HS-27A (cell line): Measurements from ENCODE around the gene LRRC47.

Experiments used
- DNase-seq: peaks from one replicate; pipeline ENCODE4 v3.0.0-alpha.2; 2012; ENCODE audit warnings: low read depth, missing footprints

The LRRC47 gene

DNA sequence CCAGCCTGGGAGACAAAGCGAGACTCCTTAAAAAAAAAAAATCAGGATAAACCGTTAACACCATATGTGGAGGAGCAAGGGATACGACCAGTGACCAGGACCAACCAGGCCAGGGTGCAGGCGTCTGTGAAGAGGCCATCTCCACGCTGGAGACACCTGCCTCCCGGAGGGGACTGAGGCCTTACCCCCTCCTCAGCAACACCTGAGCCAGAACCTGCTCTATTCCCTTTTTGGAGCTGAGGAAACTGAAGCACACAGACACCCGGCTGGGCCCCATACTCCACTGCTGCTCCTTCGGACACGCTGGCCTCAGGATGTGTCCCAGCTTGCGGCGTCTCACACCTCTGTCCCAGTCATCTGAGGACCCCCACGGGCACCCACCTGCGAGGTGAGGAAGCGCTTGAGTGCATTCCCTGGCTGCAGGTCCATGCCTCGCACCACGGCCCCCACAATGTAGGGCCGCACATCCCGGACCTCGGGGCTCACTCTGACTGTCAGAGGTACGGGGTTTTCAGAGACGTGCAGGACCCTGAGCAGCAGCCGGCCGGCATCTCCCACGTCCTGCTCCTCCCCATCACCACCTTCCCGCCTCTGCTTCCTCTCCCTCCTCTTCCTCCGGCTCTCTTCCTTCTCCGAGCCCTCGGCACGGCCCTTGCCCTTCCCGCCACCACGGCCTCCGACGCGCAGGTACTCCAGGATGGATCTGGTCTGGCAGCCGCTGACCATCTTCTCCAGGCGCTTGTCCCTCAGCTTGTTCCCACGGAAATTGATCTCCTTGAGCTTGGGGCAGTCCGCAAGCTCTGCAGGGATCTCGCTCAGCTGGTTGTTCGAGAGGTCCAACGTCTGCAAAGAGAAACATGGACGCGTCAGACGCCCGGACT lies 9.6 kb downstream of the LRRC47 start:
- no peak for DNase-seq

DNA sequence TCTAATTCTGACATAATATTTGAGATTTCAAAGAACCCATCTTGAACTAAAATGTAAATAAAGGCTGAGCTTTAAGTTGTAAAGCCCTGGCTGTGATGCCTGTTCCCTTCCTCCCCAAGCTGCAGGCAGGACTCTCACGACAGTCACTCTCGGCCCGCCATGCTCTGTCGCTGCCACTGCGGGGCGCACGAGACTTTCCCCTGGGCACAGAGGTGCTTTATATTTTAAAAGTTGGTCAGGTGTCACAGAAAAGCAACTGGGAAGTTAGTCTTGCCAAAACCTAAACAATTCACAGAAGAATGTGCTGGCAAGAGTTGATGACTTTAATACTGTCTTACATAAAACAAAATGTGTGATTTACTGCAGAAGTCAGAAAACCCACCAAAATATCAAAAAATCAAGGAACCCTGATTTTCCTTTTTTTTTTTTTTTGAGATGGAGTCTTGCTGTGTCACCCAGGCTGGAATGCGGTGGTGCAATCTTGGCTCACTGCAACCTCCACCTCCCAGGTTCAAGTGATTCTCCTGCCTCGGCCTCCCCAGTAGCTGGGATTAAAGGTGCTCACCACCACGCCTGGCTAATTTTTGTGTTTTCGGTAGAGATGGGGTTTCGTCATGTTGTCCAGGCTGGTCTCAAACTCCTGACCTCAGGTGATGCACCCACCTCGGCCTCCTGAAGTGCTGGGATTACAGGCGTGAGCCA lies 10.7 kb downstream of the LRRC47 start:
- no peak for DNase-seq

DNA sequence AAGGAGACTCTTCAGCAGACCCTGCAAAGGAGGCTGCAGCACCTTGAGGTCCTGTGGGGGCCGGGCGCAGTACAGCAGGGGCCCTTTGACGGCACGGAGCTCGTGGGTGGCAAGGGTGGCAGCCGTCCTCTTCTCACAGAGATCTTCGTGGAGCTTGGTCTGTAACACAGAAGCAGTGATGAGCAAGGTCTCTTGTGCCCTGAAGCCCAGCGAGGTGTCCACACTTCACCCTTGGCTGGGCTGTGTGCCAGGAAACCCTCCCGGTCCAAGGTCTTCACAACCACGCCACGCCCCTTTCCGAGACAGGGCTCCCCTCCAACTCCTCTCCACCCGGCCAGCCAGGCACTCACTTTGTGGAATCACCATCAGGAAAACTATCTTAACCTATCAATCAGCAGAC lies 11.3 kb downstream of the LRRC47 start:
- no peak for DNase-seq

DNA sequence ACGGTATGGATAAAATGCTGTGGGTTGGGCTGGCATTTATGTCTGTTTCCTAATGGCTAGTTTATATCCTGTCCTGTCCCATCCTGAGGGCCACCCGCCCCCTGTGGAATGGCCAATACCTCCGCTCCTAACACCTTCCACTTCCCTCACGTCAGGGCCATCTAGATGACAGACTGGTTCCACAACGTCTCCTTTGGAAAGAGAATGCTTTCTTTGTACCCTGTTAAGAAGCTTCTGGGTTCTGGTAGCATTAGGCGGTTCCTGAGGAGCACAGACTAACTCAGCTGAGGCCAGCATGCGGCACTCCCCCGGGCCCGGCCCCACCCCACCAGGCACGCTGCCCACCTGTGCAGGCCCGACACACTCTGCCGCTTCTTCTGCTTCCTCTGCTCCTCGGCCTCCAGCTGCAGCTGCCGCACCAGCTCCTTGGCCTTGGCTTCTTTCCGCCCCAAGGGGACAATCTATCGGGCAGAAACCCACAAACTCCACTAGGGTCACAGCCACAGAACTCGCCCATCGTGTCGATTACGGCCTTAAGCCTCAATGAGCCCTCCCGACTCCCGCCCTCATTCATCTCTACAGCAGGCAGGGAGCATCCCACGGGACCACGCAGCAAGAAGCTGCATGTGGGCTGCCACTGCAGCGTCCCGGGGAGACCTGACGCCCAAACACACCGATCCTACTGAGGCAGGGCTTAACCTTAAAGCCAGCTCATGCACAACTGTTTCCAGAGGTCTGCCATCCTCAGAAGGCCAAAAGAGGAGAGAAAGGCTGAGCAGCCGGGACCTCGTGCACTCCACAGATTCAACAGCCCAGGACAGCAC lies 12.4 kb downstream of the LRRC47 start:
- DNase-seq, result no peak

DNA sequence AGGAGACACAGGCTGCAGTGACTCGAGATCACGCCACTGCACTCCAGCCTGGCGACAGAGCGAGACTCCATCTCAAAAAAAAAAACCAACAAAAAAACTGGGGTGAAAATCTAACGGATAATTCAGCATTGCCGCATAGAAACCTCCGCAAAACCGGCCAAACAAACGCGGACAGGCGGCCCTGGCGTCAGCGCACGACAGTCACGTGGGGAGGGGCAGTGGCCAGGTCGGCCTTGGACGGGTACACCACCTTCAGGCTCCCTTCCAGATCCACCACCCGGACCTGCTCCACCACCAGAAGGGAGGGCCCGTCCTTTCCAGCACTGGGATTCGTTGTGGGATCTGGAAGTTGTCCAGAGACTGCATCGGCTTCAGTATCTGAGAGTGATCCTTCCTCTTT lies 15.4 kb downstream of the LRRC47 start:
- DNase-seq, result no peak

DNA sequence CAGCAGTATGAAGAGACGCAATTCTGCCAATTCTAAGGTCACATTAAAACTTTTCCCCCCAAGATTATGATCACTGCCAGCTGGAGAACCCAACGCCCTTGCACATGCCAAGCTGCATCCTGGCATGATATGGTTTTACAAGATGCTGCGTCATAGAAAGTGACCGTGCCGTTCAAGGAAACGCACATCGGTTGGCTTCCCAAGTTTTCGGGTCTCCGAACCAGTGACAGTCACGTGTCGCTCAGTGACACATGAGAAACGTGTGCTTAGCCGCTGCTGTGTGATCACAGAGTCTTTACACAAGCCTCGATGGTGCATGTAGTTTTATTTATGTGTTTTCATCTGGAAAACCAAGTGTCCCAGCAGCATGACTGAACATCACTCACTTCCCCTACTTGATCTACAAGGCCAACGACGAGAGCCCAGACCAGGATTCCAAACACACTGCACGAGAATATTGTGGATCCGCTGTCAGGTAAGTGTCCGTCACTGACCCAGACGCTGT lies 16.3 kb downstream of the LRRC47 start:
- no peak for DNase-seq

DNA sequence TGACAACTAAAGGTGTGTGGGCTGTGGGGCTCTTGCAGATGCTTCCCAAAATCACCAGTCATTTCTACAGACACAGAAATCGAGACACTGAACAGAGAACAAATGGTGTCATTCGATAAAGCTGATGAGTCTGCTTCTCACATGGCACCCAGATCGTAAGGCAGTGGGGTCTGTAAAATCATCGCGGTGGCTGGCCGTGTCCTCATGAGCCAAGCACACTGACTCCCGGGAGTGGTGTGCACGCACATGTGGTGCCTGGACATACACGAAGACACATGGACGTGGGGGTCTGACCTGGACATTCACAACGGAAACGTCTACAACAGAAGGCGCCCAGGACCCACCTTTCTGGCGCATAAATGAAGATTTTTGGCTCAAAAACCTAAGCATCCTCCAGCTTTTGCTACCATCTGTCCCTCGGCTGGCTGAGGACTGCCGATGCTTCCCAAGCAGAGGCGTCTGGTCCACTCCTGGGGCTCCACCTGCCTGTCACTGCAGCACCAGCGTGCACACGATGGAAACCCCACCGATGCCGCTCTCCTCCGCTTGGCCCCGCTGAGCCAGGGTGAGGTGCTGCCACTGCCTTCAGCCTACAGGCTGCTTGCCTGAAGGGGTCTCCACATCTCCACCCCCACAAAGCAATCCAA lies 16.9 kb downstream of the LRRC47 start:
- no peak for DNase-seq

DNA sequence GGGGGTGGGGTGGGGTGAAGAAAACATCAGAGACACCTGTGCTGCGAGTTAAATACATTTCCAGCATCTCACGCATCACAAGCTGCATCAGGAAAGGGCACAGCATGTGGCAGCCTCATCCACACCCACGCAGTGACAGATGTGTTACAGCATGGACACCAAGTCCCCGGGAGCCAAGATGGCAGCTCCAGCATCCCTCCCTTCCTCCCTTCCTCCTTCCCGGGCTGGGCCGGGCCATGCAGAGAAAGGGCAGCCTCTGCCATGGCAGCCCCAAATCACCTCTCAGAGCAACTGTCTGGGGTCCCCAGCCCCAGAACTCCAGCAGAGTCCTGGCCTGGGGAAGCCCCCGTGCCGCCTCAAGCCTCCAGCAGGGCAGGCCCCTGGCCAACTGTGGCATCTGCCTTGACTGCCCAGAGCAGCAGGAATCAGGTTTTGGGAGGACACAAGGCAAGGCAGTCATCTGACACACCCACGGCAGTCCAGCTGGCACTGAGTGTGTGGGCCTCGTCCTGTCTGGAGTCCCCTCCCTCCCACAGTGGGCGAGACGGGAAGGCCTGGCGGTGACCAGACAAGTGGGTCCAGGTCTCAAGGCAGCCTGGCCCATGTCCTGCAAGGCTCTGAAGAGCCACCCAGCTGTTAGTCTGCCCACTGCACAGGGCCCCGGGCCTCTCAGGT lies 17.6 kb downstream of the LRRC47 start:
- DNase-seq, result no peak

DNA sequence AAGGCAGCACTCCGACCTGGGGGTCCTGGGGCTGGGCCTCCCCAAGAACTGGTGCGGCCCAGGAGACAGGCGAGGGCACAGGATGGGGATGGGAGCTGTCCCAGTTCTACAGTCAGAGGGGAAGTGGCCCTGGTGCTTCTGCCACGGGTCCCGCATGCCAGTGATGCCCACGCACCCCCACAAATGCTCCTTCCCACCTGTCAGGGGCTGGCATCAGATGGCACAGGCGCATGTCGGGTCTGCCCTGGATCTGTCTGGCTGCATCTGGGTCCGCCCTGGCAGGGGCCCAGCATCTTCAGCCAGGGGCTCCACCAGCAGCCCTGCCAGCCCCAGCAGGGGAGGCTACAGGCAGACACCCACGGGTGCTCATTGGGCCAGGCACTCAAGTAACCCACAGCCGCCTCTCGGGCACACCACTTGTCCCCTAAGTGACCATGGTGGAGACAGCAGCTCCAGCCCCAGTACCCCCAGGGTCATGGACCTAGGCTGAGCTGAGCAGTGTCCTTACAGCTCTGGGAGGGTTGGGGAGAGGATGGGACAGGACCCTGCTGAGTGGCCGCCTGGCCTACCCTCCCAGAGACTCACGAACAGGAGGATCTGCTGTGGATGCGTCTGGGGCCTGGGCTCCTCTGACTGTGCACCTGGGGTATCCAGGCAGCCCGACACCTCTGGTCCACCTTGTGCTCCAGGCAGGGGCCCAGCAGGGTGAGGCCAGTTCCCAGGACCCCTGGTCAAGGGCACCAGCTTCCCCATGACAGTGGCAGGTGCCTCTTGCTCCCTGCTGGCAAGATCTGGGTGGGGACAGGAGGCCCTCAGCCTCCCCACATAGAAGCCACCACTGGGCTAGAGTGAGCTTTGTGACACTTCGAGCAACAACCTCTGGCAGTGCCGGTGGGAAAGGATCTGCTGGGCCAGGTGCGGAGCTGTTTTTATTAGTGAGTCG lies 18.4 kb downstream of the LRRC47 start:
- DNase-seq, result no peak

DNA sequence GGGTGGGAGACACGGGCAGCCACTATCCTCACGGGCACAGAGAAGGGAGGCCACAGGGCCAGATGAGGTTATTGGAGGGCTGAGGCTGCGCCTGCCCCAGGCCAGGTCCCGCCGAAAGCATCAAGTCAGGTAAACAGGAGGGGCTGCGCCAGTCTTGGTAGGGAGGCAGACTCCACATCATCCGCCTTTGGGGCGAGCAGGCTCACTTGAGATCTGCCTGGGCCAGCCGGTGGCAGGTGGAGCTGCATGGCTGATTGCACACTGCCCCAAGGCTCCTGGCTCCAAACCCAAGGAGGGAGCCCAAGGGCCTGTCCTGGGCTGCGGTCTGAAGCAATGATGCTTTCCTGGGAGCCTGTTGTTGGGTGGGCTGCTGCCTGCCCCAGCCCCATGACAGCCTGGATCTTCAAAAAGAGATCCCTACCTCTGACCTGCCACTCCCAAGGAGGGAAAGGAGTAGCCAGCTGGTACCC lies 19.2 kb downstream of the LRRC47 start:
- no peak for DNase-seq

DNA sequence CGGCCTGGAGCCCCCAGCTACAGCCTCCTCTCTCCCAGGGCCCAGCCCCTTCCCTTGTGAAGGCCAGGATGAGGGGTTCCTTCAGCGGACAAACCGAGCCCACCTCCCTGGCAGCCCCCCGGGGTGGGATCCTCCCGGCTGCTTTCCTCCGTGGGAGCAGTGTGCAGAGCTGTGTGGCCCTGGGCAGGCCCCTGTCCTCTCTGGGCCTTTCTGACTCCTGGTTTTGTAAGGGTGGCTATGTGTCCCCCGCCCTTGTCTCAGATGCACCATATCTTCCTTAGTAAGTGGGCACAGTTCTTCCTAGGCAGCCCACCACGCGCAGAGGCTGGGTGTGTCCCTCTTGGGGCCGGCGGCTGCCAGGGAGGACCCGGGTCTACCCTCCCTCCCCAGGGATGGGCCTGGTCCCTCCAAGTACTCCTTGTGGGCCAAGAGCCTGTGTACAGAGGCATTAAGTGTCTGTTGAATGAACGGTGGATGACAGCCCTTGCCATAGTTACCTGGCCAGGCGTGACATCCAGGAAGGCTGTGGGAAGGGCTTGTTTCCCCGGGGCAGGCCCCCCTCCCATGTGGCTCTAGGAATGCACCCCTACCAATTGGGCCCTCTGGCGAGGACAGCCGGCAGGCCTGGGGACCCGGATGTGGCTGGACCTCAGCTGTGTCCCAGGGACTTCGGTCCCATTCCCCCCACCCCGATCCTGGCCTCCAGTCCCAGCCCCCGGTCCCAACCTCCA lies 19.9 kb downstream of the LRRC47 start:
- no peak for DNase-seq

DNA sequence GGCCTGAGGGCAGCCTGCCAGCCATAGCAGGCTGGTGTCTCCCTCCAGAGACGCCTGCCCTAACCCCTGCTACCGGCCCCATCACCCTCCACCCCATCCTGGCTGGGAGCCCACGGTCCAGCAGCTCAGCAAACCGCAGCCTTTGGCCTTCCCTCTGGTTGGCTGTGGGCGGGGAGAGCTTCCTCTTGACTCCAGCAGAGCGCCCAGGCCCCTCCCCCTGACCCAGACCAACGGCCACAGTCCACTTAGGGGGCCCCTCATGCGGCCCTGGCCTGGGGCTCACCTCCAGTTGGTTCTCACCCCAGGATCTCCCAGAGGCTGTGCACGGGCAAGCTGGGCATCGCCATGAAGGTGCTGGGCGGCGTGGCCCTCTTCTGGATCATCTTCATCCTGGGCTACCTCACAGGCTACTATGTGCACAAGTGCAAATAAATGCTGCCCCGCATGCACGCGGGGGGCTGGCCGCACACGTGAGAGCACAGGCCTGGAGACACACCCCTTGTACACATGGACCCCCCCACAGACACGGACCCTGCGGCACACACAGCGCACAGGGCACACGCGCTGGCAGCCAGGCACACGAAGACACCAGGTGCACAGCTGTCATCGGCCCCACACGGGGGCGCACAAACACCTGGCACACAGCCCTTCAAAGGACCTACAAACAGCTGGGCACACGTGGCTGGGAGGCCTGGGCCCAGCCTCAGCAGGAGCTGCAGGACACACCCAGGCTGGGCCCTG lies 20.6 kb downstream of the LRRC47 start:
- DNase-seq, result no peak

DNA sequence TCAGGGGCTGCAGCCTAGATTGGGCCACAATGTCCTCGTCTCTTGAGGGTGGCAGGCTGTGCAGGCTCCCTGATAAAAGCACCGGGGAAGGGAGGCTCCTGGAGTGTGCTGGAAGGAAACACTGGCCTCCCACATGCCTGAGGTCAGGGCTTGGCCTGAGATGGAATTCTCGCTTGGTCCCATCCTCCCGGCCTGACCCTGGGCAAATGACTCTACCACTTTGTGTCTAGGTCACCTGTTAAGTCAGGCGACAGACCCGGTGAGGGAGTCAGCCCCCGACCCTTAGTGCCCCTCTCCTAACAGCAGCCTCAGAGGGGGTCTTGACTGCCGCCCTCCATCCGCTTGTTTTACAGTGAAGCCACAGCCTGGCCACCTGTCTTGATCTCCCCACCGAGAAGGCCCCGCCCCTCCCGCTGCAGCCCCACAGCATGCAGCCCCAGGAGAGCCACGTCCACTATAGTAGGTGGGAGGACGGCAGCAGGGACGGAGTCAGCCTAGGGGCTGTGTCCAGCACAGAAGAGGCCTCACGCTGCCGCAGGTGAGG lies 21.3 kb downstream of the LRRC47 start:
- DNase-seq, result no peak

DNA sequence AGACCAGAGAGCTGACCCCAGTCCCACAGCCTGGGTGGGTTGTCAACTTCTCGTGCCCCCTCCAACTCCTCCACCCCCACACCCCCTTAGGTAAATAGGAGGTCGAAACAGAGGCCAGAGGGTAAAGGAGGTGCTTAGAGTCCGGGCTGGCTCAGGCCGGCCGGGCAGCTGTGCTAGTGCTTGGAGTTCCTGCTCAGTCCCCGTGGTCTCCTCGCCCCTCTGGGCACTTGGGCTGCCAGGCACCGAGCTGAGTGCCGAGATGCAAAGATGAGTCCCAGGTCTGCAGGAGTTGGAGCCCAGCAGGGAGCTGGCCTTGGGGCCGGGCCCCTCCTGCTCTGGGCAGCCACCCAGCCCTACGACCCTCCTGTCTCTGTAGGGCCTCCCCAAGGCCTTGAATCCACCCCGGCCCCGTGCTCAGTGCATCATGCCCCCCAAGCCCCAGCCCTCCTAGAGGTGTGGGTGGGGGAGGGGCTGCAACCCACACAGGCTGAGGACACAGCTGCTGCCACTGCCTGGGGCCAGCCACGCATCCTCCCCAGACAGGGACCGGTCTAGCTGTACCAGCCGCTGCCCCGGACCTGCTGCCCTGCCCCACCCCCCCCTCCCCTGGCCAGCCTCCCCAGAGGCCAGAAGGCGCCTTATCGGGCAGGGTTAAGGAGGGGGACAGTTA lies 21.9 kb downstream of the LRRC47 start:
- no peak for DNase-seq

DNA sequence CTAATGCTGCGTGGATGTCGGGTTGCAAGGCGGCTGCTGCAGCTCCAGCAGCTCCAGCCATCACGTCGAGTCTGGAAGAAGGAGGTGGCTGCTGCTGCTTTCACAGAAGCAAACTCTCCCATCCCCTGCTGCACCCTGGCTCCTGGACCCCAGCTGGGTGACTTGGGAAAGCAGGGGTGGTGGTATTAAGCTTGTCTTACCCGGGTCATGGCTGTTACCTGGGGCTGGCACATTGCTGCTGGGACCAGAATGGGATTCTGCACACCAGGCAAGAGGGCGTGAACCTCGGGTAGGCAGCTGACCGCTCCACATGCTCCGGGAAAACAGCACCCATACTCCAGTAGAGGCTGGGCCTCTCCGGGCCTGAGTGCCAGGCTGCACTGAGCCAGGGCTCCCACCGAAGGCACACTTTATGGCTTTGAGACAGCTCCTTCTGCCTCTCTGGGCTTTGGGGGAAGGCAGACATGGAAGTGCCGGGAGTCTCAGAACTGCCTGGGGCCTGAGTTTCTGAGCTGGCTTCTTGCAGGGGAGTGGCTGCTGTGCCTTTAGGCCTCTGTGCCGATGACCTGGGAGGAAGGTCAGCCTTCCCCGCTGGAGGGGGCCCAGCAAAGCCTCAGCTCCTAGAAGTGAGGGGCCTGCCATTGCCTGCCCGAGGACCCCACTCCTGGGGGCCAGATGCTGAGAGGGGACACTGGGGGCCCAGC lies 22.6 kb downstream of the LRRC47 start:
- DNase-seq, result no peak

DNA sequence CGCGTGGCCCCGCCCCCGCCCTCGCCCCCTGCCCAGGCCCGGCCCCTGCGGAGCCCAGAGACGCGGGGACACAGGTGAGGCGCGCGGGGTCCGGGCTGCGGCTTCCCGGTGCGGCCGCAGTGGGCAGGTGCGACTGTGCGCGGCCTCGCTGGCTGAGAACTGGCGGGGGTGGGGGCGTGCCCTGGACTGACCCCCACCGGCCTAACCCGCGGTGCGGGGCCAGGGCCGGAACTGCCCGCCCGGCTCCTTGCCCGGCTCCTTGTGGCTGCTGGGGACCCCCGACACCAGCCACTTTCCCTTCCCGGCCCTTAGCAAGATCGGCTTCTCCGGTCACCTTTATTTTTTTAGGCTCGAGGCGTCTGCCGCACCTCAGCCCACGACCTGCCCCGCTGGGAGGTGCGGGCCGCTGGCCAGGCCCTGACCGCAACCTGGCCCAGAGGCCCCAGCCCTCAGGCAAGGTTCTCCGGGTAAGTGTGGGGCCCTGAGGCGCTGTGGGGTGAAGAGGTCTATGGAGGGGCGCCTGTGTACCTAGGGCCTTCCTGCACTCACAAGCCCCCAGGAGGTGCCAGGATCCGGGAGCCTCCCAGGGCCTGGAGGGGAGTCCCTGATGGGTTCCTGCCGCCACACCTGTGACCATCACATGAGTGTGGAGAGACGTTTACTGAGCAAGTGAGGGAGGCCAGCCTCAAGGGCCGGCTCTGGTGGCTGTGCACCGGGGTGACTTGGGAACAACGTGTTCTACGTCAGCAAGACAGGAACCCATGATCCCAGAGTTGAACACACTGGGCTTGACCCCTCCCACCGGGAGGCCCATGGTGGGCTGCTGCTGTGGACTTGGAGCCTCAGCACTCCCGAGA lies 23.4 kb downstream of the LRRC47 start, which contains the start of gene SMIM1:
Gene SMIM1 (plus strand): TSS at position 35 of the 857 bp plus-strand sequence. CDS start 2,625 bp downstream, outside the sequence.
- no peak for DNase-seq
